ENCODE measurements around the gene ULBP2. TPM values are rescaled to one million over a fixed set of nuclear protein-coding genes. Genes with fewer than 3 reads are reported as not detected.
A peak's percentile ranks its signal among the peaks of the same experiment; 100 is the strongest.
"Not testable (repeated sequence)": the region's sequence is repeated elsewhere in the genome, so short reads cannot be mapped to it uniquely, and the experiment has no call there.

Gene ULBP2
- total RNA-seq, 4 donors from 2014 or later: 0.21 to 0.34 TPM; not detected in 2

DNA sequence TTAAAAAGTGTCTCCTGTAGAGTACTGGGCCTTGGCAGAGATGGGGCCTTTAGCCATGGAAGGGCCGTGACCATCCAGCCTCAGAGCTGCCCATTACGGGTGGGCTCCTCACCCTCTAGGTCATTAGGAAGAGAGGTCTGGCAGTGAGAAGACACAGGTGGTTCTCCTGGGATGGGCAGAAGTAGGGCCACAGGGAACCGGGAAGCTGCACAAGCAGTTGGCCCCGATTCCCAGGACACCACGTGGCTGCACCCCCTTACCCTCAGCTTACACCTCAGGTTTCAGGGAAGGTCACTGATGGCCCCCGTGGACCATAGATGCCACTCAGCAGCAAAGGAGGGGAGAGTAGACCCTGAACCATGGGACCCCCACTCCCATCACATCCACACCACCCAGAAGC, 20.5 kb upstream of the ULBP2 start:
- TF ChIP-seq, protein P1, sequence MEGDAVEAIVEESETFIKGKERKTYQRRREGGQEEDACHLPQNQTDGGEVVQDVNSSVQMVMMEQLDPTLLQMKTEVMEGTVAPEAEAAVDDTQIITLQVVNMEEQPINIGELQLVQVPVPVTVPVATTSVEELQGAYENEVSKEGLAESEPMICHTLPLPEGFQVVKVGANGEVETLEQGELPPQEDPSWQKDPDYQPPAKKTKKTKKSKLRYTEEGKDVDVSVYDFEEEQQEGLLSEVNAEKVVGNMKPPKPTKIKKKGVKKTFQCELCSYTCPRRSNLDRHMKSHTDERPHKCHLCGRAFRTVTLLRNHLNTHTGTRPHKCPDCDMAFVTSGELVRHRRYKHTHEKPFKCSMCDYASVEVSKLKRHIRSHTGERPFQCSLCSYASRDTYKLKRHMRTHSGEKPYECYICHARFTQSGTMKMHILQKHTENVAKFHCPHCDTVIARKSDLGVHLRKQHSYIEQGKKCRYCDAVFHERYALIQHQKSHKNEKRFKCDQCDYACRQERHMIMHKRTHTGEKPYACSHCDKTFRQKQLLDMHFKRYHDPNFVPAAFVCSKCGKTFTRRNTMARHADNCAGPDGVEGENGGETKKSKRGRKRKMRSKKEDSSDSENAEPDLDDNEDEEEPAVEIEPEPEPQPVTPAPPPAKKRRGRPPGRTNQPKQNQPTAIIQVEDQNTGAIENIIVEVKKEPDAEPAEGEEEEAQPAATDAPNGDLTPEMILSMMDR (IDR thresholded peaks at IDR 0.05): no peak
- TF ChIP-seq POLR2A (IDR thresholded peaks at IDR 0.05): no peak
- Histone ChIP-seq H3K27me3 (no peaks in the 10 kb centered on the region), H3K36me3 (no peaks in the 10 kb centered on the region), H3K27ac (no peak overlapping the region), H3K9me3 (no peaks in the 10 kb centered on the region), H3K4me3 (no peak overlapping the region), H3K4me1 (no peaks in the 10 kb centered on the region)
- DNase-seq: peak in 1 of 2 donors; percentile 8
- intact Hi-C loops (cut with DNase I; ENCODE audit: low total_unique reads): no loop called here

- intact Hi-C loops (cut with DNase I; ENCODE audit: low total_unique reads); H3K27ac ChIP-seq; H3K4me1 ChIP-seq; H3K36me3 ChIP-seq; H3K9me3 ChIP-seq; H3K4me3 ChIP-seq; H3K27me3 ChIP-seq: not testable (repeated sequence)
- DNase-seq: peak in 1 of 2 donors; percentile 12
Measured at GRCh38 chr6:149922091-149922490, 19.7 kb upstream of the ULBP2 start.

- peak in 1 of 2 donors; percentile 33 for TF ChIP-seq POLR2A (IDR thresholded peaks at IDR 0.05)
- TF ChIP-seq, protein P1 (IDR thresholded peaks at IDR 0.05): no peak
- Histone ChIP-seq H3K9me3 (no peaks in the 10 kb centered on the region), H3K36me3 (no peaks in the 10 kb centered on the region), H3K4me1 (no peaks in the 10 kb centered on the region), H3K27me3 (no peaks in the 10 kb centered on the region), H3K27ac (no peak within 1 kb of the TSS), H3K4me3 (peak within 1 kb of the TSS; percentile 35 to 43)
- peak; percentile 90 to 91 for DNase-seq
- intact Hi-C loops (cut with DNase I; ENCODE audit: low total_unique reads): no loop called here
Measured at GRCh38 chr6:149922642-149923326, 19.0 kb upstream of the ULBP2 start, which contains the start of gene RAET1G. Gene RAET1G, minus strand, starts transcription at chr6:149923121. Its CDS starts 111 bp downstream, at chr6:149923010.

GRCh38 chr6:149923327-149923986, 18.4 kb upstream of the ULBP2 start:
- H3K27ac ChIP-seq: no peak overlapping the region
- peak overlapping the region; percentile 35 to 43 for H3K4me3 ChIP-seq
- no peaks in the 10 kb centered on the region for H3K36me3 ChIP-seq
- no peak for DNase-seq
- H3K27me3 ChIP-seq: no peaks in the 10 kb centered on the region
- no peaks in the 10 kb centered on the region for H3K9me3 ChIP-seq
- intact Hi-C loops (cut with DNase I; ENCODE audit: low total_unique reads): no loop called here
- H3K4me1 ChIP-seq: no peaks in the 10 kb centered on the region
- TF ChIP-seq POLR2A (IDR thresholded peaks at IDR 0.05): no peak
- TF ChIP-seq, protein P1 (IDR thresholded peaks at IDR 0.05): no peak

DNA sequence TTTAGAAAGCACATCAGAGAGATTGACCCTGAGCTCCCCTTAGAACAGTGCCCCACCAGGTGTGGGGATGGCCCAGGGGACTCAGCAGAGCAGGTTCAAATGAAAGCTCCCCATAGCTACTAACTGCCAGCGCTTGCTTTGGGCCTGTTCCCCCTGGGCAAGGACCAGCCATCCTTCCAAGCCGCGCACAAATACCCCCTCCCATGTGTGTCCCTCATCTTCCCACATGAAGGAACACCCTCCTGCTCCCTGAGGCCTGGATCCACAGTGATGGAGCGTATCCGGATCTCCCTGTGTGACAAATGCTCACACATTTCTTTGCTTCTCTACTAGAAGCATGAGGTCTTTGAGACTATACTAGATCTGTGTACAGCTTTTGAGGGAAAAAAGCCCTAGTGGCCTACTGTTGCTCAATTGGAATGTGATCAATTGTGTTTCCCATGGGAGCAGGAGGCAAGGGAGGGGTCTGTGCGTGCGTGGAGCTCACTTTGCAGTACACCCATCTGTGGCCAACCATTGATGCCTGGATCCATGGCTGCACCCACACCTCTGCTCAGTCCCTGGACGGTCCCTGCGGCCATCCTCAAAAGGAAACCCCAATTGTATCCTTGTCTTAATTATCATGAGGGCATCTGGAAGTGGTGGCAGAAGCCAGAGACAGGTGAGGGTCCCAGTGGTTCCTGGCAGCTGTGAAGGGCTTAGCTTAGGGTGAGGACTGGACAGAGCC, 17.4 kb upstream of the ULBP2 start:
- Histone ChIP-seq H3K9me3 (no peaks in the 10 kb centered on the region), H3K4me1 (no peaks in the 10 kb centered on the region), H3K4me3 (no peak overlapping the region), H3K36me3 (no peaks in the 10 kb centered on the region), H3K27me3 (no peaks in the 10 kb centered on the region), H3K27ac (no peak overlapping the region)
- no peak for TF ChIP-seq POLR2A (IDR thresholded peaks at IDR 0.05)
- TF ChIP-seq, protein P1 (IDR thresholded peaks at IDR 0.05): no peak
- intact Hi-C loops (cut with DNase I; ENCODE audit: low total_unique reads): no loop called here
- DNase-seq: peak in 1 of 2 donors; percentile 7
